GM10266 (cell line): ENCODE results near the gene CACNB3.

Source experiments
- DNase-seq: peaks from one replicate; pipeline ENCODE4 v3.0.0; 2012; ENCODE audit errors: extremely low spot score
- TF ChIP-seq, protein P1 (sequence below): IDR thresholded peaks from 2 replicates; pipeline ENCODE4 v1.5.1; 2012; ENCODE audit warnings: mild to moderate bottlenecking, low read depth; ENCODE audit not compliant: control insufficient read depth, insufficient read depth; ENCODE audit errors: missing control alignments

Gene CACNB3

DNA sequence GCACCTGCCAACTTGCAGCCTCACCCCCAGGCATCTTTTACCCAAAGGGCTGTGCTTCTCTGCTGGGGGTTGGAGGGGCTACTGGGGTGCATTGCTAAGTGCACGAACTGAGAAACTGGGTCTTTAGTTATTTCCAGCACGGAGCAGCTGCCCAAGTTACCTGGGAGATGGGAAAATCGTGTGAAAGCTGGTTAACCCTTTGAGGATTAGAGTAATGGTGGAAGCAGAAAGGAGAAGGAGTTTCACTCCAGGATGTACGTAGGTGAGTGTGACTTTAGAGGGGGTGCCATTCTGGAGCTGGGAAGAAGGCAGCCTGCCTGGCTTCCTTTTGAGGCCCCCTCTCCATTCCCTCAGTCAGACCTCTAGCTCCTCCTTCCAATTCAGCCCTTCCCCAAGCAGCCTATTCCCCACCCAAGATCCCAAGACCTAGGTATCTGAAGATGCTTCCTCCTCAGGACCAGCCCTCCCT, 28.4 kb upstream of the CACNB3 start:
- TF ChIP-seq, protein P1, sequence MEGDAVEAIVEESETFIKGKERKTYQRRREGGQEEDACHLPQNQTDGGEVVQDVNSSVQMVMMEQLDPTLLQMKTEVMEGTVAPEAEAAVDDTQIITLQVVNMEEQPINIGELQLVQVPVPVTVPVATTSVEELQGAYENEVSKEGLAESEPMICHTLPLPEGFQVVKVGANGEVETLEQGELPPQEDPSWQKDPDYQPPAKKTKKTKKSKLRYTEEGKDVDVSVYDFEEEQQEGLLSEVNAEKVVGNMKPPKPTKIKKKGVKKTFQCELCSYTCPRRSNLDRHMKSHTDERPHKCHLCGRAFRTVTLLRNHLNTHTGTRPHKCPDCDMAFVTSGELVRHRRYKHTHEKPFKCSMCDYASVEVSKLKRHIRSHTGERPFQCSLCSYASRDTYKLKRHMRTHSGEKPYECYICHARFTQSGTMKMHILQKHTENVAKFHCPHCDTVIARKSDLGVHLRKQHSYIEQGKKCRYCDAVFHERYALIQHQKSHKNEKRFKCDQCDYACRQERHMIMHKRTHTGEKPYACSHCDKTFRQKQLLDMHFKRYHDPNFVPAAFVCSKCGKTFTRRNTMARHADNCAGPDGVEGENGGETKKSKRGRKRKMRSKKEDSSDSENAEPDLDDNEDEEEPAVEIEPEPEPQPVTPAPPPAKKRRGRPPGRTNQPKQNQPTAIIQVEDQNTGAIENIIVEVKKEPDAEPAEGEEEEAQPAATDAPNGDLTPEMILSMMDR: no peak
- DNase-seq: no peak

- TF ChIP-seq, protein P1: no peak
- DNase-seq: no peak
These were observed 24.6 kb upstream of the CACNB3 start for GRCh38 chr12:48793696-48794095.

- no peak for DNase-seq
- TF ChIP-seq, protein P1: no peak
These were observed 23.4 kb upstream of the CACNB3 start for GRCh38 chr12:48794870-48795269.

- peak; percentile 83 for DNase-seq
- TF ChIP-seq, protein P1: peak; percentile 93
These were observed 22.5 kb upstream of the CACNB3 start for GRCh38 chr12:48795550-48796455.

DNA sequence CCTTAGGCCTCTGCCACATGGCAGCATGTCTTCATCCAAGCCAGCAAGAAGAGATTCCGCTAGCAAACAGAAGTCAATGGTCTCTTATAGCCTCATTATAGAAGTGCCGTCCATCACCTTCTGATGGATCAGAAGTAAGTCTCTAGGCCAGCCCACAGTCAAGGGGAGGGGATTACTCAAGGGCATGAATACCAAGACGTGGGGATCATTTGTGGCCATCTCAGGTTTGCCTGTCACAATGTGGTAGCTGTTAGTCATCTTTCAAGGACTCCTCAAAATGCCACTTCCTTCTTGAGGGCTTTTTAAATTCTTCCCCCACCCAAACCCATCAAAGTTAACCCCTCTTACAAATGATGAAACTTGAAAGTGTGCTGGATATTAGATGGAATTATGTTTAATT, 21.3 kb upstream of the CACNB3 start:
- TF ChIP-seq, protein P1: no peak

DNA sequence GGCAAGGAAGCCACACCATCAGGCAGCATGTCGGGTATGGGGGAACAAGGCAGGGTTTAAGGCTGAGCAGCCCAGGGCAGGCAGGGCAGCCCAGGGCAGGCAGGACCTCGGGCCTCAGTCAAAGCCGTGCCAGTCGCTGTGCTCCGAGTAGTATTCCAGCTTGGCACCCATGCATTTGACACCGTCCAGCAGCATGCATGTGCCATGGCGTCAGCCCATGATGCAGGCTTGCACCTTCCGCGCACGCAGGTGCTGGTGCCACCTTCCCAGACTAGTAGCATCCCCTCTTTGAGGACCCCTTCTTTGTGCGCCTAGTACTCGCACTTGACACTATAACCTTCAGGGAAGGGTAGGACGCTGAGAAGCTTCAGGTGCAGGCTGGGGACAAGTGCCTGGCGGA, 17.8 kb upstream of the CACNB3 start:
- TF ChIP-seq, protein P1: no peak
- DNase-seq: no peak

More for the DNA sequence above, 21.3 kb upstream of the CACNB3 start:
- no peak for DNase-seq

DNA sequence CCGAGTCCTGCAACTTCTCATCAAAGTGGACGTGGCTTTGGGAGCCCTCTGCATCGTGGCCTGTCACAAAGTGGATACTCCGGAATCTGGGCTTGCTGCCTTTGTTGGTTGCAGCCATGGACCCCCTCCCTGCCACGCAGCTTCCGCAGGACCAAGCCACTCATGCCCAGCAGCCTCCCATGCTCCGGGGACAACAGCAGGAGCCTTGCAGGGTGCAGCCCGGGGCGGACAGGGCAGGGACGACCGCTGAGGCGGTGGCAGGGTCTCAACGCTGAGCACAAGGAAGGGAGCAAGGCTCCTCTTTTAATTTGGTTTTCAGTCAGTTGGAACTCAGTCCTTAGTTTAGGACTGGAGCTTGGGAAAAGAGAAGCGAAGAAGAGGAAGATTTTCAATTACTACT, 17.3 kb upstream of the CACNB3 start:
- TF ChIP-seq, protein P1: no peak

More for the DNA sequence above, 17.3 kb upstream of the CACNB3 start:
- no peak for DNase-seq
